DOHH2 (cell line): ENCODE data around the gene REST.

Experiments
- H3F3A ChIP-seq: fragments of 200-600 bp; sonication (generic), shearing (Covaris generic); 2 replicates; pipeline ENCODE4 v1.6.0; 2016; ENCODE audit warnings: antibody characterized with exemption, mild to moderate bottlenecking; ENCODE audit not compliant: control insufficient read depth, insufficient read depth
- H3K27ac ChIP-seq: fragments of 200-600 bp; sonication (generic); 2 replicates; pipeline ENCODE4 v1.5.1; 2014; ENCODE audit warnings: low read depth, mild to moderate bottlenecking, low read length, moderate library complexity
- H3K27me3 ChIP-seq: fragments of 200-600 bp; sonication (generic); 2 replicates; pipeline ENCODE4 v1.6.1; 2014; ENCODE audit warnings: mild to moderate bottlenecking, low read length, mixed read lengths; ENCODE audit not compliant: control insufficient read depth
- H3K36me3 ChIP-seq: fragments of 200-600 bp; sonication (generic); 2 replicates; pipeline ENCODE4 v1.6.1; 2014; ENCODE audit warnings: mild to moderate bottlenecking, low read length, moderate library complexity, mixed read lengths; ENCODE audit not compliant: control insufficient read depth
- H3K4me1 ChIP-seq: fragments of 200-600 bp; sonication (generic); 2 replicates; pipeline ENCODE4 v1.6.1; 2014; ENCODE audit warnings: mild to moderate bottlenecking, low read length, mixed read lengths; ENCODE audit not compliant: control insufficient read depth
- H3K4me2 ChIP-seq: fragments of 200-600 bp; sonication (generic); 2 replicates; pipeline ENCODE4 v1.6.0; 2014; ENCODE audit warnings: mild to moderate bottlenecking, low read length, moderate library complexity
- H3K4me3 ChIP-seq: fragments of 200-600 bp; sonication (generic); 2 replicates; pipeline ENCODE4 v1.5.1; 2014; ENCODE audit warnings: mild to moderate bottlenecking, low read length, mixed read lengths
- H3K79me2 ChIP-seq: fragments of 200-600 bp; sonication (generic); 2 replicates; pipeline ENCODE4 v1.6.1; 2014; ENCODE audit warnings: mild to moderate bottlenecking, low read length, mixed read lengths; ENCODE audit not compliant: control insufficient read depth
- H3K9me2 ChIP-seq: fragments of 200-600 bp; sonication (generic); replicated peaks from 2 replicates; pipeline ENCODE4 v1.6.1; 2014; ENCODE audit warnings: mild to moderate bottlenecking, low read length, mixed read lengths; ENCODE audit not compliant: control insufficient read depth
- H3K9me3 ChIP-seq: fragments of 200-600 bp; sonication (generic); 2 replicates; pipeline ENCODE4 v1.6.1; 2014; ENCODE audit warnings: antibody characterized with exemption, low read length, mixed read lengths; ENCODE audit not compliant: control insufficient read depth, insufficient read depth
- H4K20me1 ChIP-seq: fragments of 200-600 bp; sonication (generic); 2 replicates; pipeline ENCODE4 v1.6.0; 2014; ENCODE audit warnings: low read depth, mild to moderate bottlenecking, antibody characterized with exemption, low read length, moderate library complexity; ENCODE audit not compliant: control insufficient read depth, insufficient read depth
- EZH2phosphoT487 ChIP-seq: fragments of 200-600 bp; sonication (generic); IDR thresholded peaks from 2 replicates; pipeline ENCODE4 v1.6.1; 2017; ENCODE audit warnings: borderline replicate concordance, mild to moderate bottlenecking, antibody characterized with exemption, low read length, moderate library complexity, mixed read lengths
- TF ChIP-seq, protein P1 (sequence below): fragments of 200-600 bp; sonication (generic); IDR thresholded peaks from one replicate; pipeline ENCODE4 v1.5.1; 2014; ENCODE audit warnings: antibody characterized with exemption, mild to moderate bottlenecking, low read depth, low read length; ENCODE audit not compliant: poor library complexity, severe bottlenecking

Gene REST

GRCh38 chr4:56976837-56977320 is 69.2 kb downstream of the REST start:
- Histone ChIP-seq H3K27me3 (no peaks in the 10 kb centered on the region), H3K9me3 (no peaks in the 10 kb centered on the region), H3K27ac (peak overlapping the region; percentile 92), H3K9me2 (no peaks in the 10 kb centered on the region), H3K4me3 (peak overlapping the region; percentile 94), H3K36me3 (peaks cover 79% of the 10 kb centered on the region), H3K4me1 (peaks cover 39% of the 10 kb centered on the region), H4K20me1 (peaks cover 33% of the 10 kb centered on the region), H3K4me2 (peak overlapping the region; percentile 99), H3F3A (peaks cover 7% of the 10 kb centered on the region), H3K79me2 (peaks cover 90% of the 10 kb centered on the region)
- no peak for TF ChIP-seq EZH2phosphoT487
- TF ChIP-seq, protein P1, sequence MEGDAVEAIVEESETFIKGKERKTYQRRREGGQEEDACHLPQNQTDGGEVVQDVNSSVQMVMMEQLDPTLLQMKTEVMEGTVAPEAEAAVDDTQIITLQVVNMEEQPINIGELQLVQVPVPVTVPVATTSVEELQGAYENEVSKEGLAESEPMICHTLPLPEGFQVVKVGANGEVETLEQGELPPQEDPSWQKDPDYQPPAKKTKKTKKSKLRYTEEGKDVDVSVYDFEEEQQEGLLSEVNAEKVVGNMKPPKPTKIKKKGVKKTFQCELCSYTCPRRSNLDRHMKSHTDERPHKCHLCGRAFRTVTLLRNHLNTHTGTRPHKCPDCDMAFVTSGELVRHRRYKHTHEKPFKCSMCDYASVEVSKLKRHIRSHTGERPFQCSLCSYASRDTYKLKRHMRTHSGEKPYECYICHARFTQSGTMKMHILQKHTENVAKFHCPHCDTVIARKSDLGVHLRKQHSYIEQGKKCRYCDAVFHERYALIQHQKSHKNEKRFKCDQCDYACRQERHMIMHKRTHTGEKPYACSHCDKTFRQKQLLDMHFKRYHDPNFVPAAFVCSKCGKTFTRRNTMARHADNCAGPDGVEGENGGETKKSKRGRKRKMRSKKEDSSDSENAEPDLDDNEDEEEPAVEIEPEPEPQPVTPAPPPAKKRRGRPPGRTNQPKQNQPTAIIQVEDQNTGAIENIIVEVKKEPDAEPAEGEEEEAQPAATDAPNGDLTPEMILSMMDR = peak; percentile 36

DNA sequence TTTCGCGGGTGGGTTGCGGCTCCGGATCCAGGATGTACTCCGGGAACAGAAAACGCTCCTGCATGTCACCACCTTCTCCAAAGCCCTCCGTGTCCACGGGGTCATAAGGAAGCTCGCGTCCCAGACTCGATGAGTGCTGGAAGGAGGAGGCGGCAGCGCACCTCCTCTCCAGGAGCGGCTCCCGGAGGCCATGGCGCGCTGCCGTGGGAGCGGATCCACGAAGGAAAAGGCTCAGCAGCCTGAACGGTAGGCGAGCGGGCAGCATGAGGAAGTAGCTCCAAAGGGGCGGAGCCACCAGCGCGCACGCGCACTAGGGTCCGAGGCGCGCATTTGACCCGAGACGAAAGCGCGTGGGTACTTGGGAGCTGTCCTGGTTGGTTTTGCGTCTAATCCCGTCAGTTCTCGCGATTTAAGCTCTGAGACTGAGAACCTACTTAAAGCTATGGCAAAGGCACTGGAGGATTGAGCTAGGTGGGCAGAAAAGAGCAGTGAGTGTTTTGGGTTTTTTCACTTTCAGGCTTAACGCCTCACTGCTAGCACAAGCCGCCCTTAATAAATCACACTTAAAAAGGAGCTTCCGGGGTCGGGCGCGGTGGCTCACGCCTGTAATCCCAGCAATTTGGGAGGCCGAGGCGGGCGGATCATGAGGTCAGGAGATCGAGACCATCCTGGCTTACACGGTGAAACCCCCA is 69.8 kb downstream of the REST start, which contains the start of gene NOA1:
TSS of gene NOA1 (minus strand) at position 286 of the 692 bp plus-strand sequence. CDS start at position 265, 21 bp downstream.
- H3F3A ChIP-seq = peaks cover 7% of the 10 kb centered on the region
- H3K27me3 ChIP-seq = no peaks in the 10 kb centered on the region
- H3K4me1 ChIP-seq = peaks cover 43% of the 10 kb centered on the region
- H3K4me2 ChIP-seq = peak within 1 kb of the TSS; percentile 99
- peak within 1 kb of the TSS; percentile 92 for H3K27ac ChIP-seq
- H3K36me3 ChIP-seq = peaks cover 78% of the 10 kb centered on the region
- peak within 1 kb of the TSS; percentile 94 for H3K4me3 ChIP-seq
- no peaks in the 10 kb centered on the region for H3K9me3 ChIP-seq
- H4K20me1 ChIP-seq = peaks cover 38% of the 10 kb centered on the region
- H3K79me2 ChIP-seq = peaks cover 90% of the 10 kb centered on the region
- TF ChIP-seq EZH2phosphoT487 = no peak
- TF ChIP-seq, protein P1 = no peak
- no peaks in the 10 kb centered on the region for H3K9me2 ChIP-seq

GRCh38 chr4:56978750-56979303 is 71.1 kb downstream of the REST start, which contains the start of gene POLR2B:
POLR2B (plus strand) TSS chr4:56978896; CDS start chr4:56978986, 90 bp downstream.
- Histone ChIP-seq H3F3A (peaks cover 7% of the 10 kb centered on the region), H3K4me1 (peaks cover 45% of the 10 kb centered on the region), H3K27ac (peak within 1 kb of the TSS; percentile 92), H3K9me3 (no peaks in the 10 kb centered on the region), H3K36me3 (peaks cover 76% of the 10 kb centered on the region), H3K27me3 (no peaks in the 10 kb centered on the region), H3K4me2 (peak within 1 kb of the TSS; percentile 99), H3K4me3 (peak within 1 kb of the TSS; percentile 94), H3K79me2 (peaks cover 90% of the 10 kb centered on the region), H3K9me2 (no peaks in the 10 kb centered on the region), H4K20me1 (peaks cover 44% of the 10 kb centered on the region)
- TF ChIP-seq, protein P1 = no peak
- no peak for TF ChIP-seq EZH2phosphoT487
